ENCODE results near the gene OTUB2.

Gene OTUB2

GRCh38 chr14:94026173-94026888 lies at the start of gene OTUB2:
OTUB2 (plus strand) TSS chr14:94026340; CDS start chr14:94026538, 198 bp downstream.
- no peak within 1 kb of the TSS for H3K9ac ChIP-seq (ENCODE audit: low read length)

DNA sequence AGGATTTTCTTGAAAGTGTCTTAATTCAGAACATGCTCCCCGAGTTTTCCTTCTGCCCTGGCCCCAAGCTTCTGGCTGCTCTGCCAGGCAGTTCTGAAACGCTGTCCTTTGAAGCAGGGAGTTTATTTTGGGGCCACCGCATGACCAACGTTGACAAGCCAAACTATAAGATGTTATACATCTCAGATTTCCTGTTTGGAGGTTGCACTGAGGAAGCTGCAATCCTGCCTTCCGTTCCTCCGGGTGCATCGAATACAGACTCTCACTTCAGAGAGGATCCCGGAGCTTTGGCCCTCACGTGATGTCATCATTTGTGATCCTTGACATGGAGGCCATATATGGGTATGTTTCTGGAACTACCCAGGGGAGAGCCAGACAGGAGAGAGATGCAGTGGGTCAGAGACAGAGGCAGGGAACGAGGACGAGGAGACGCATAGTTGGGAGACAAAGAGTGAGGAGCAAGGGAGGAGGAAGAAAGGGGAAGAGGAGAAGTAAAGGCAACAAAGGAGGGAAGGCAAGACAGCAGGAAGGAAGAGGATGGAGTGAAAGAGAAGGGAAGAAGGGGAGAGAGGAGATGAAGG lies 49.6 kb upstream of the OTUB2 start, which contains the start of gene ASB2:
ASB2 (minus strand) TSS at position 94 of the 581 bp plus-strand sequence. CDS start 12,031 bp downstream, outside the sequence.
- Histone ChIP-seq H3K9ac (ENCODE audit: low read length) (peak within 1 kb of the TSS; percentile 81), H3K27ac (ENCODE audit: low read depth, low read length) (peak within 1 kb of the TSS; percentile 91), H3K36me3 (ENCODE audit: insufficient read depth, low read length) (no peaks in the 10 kb centered on the region), H3K27me3 (ENCODE audit: control insufficient read depth in 1 of 2, insufficient read depth in 2 of 2, low read length in 2 of 2) (no peaks in the 10 kb centered on the region), H3K4me1 (ENCODE audit: insufficient read depth, low read length) (peaks cover 48% of the 10 kb centered on the region), H3K9me3 (ENCODE audit: low read length) (no peaks in the 10 kb centered on the region), H3K4me3 (ENCODE audit: low read depth in 1 of 2, low read length in 2 of 2) (peak within 1 kb of the TSS; percentile 51 to 63)

More at GRCh38 chr14:94026173-94026888, at the start of gene OTUB2:
- Histone ChIP-seq H3K27ac (ENCODE audit: low read depth, low read length) (no peak within 1 kb of the TSS), H3K36me3 (ENCODE audit: insufficient read depth, low read length) (no peaks in the 10 kb centered on the region), H3K4me3 (ENCODE audit: low read depth in 1 of 2, low read length in 2 of 2) (peak within 1 kb of the TSS; percentile 50 to 59), H3K4me1 (ENCODE audit: insufficient read depth, low read length) (peaks cover 6% of the 10 kb centered on the region), H3K27me3 (ENCODE audit: control insufficient read depth in 1 of 2, insufficient read depth in 2 of 2, low read length in 2 of 2) (no peaks in the 10 kb centered on the region), H3K9me3 (ENCODE audit: low read length) (no peaks in the 10 kb centered on the region)

GRCh38 chr14:93977171-93977570 lies 49.0 kb upstream of the OTUB2 start:
- H3K4me1 ChIP-seq (ENCODE audit: insufficient read depth, low read length): peaks cover 52% of the 10 kb centered on the region
- no peaks in the 10 kb centered on the region for H3K36me3 ChIP-seq (ENCODE audit: insufficient read depth, low read length)
- no peaks in the 10 kb centered on the region for H3K27me3 ChIP-seq (ENCODE audit: control insufficient read depth in 1 of 2, insufficient read depth in 2 of 2, low read length in 2 of 2)
- no peaks in the 10 kb centered on the region for H3K9me3 ChIP-seq (ENCODE audit: low read length)
- H3K27ac ChIP-seq (ENCODE audit: low read depth, low read length): peak overlapping the region; percentile 91
- H3K4me3 ChIP-seq (ENCODE audit: low read depth in 1 of 2, low read length in 2 of 2): peak overlapping the region in 1 of 2 donors; percentile 63
- peak overlapping the region; percentile 81 for H3K9ac ChIP-seq (ENCODE audit: low read length)

DNA sequence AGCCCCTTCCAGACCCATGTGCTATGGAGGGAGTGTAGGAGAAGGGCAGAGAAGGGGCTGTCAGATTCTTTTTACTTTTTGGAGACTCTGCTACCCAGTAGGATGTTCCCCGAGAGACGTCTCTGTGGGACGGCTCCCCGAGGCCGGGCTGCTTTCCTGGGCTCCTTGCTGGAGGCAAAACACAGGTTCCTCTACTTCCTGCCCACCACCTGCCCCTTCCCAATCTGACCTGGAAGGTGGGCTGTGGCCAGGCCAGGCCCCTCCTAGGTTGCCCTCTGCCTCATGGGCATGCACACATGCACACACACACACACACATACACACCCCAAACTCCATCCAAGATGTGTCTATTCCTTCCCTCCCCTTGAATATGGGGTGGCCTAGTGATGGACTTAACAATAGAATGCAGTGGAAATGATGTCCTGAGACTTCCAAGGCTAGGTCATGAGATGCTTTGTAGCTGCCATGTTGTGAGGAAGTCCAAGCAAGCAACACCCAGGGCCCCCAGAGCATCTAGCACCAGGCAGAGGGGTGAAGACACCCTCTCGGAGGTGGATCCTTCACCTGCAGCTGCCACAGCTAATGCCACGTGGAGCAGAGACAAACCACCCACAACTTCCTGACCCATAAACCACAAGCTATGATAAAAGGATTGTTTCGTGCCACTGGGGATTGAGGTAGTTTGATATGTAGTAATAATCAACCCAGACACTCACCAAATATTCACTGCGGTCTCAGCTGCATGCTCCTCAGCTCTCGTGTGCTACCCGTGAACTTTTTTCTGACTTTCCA lies 48.2 kb upstream of the OTUB2 start:
- peaks cover 52% of the 10 kb centered on the region for H3K4me1 ChIP-seq (ENCODE audit: insufficient read depth, low read length)
- no peaks in the 10 kb centered on the region for H3K36me3 ChIP-seq (ENCODE audit: insufficient read depth, low read length)
- H3K27me3 ChIP-seq (ENCODE audit: control insufficient read depth in 1 of 2, insufficient read depth in 2 of 2, low read length in 2 of 2): no peaks in the 10 kb centered on the region
- H3K9ac ChIP-seq (ENCODE audit: low read length): peak overlapping the region; percentile 81
- no peaks in the 10 kb centered on the region for H3K9me3 ChIP-seq (ENCODE audit: low read length)
- no peak overlapping the region for H3K4me3 ChIP-seq (ENCODE audit: low read depth in 1 of 2, low read length in 2 of 2)
- H3K27ac ChIP-seq (ENCODE audit: low read depth, low read length): peak overlapping the region; percentile 91

DNA sequence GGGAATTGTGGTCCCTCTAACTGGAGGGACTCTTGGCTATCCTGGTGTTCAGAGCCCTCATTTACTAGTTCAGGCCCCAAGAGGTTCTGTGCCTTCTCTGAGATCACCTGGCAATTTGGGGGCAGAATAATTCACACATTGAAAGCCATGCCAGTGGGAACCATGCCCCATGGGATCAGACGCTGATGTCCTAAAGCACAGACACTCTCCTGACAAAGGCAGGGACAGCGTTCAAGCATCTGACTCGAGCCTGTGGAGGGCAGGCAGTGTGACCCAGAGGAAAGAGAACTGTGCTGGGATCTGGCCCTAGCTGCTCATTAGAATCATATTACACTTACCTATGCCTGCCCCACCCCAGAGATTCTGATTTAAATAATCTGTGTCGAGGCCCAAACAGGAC lies 47.4 kb upstream of the OTUB2 start:
- H3K36me3 ChIP-seq (ENCODE audit: insufficient read depth, low read length): no peaks in the 10 kb centered on the region
- H3K27ac ChIP-seq (ENCODE audit: low read depth, low read length): peak overlapping the region; percentile 91
- no peak overlapping the region for H3K4me3 ChIP-seq (ENCODE audit: low read depth in 1 of 2, low read length in 2 of 2)
- H3K9ac ChIP-seq (ENCODE audit: low read length): no peak overlapping the region
- H3K9me3 ChIP-seq (ENCODE audit: low read length): no peaks in the 10 kb centered on the region
- H3K4me1 ChIP-seq (ENCODE audit: insufficient read depth, low read length): peaks cover 48% of the 10 kb centered on the region
- H3K27me3 ChIP-seq (ENCODE audit: control insufficient read depth in 1 of 2, insufficient read depth in 2 of 2, low read length in 2 of 2): no peaks in the 10 kb centered on the region

DNA sequence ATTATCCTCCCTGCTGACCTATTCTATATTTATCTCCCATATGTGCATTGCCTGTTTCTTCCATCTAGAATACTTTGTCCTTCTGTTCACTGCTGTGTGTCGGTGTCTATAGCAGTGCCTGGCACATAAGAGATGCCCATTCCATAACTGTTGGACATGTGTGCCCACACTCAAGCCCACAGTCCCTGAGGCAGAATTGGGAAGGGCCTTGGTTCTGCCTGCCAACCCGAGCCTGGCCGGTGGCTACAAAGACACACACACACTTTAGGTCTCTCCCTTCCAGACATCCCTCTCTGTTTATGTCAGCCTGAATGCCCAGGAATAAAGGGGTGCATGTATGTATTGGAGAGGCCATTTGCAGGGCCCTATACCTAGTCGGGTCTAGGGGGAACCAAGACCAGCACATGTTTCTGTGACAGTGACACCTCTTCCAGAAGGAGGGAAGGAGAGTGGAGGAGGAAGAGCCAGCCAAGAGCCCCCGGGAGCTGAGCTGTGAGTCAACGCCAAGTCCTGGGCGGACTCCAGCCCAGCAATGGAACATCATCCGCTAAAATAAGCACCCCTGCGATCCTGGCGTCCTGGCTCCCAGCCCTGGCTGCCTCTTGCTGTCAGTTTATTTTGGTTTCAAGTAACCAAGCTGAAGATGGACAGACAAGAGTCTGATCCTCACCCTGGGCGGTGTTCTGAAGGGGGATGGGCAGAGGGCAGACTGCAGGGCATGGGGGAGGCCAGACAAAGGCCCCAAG lies 45.5 kb upstream of the OTUB2 start:
- peak overlapping the region; percentile 94 for H3K27ac ChIP-seq (ENCODE audit: low read depth, low read length)
- H3K27me3 ChIP-seq (ENCODE audit: control insufficient read depth in 1 of 2, insufficient read depth in 2 of 2, low read length in 2 of 2): no peaks in the 10 kb centered on the region
- H3K4me1 ChIP-seq (ENCODE audit: insufficient read depth, low read length): peaks cover 59% of the 10 kb centered on the region
- no peaks in the 10 kb centered on the region for H3K36me3 ChIP-seq (ENCODE audit: insufficient read depth, low read length)
- H3K9ac ChIP-seq (ENCODE audit: low read length): peak overlapping the region; percentile 35
- peak overlapping the region in 1 of 2 donors; percentile 23 for H3K4me3 ChIP-seq (ENCODE audit: low read depth in 1 of 2, low read length in 2 of 2)
- no peaks in the 10 kb centered on the region for H3K9me3 ChIP-seq (ENCODE audit: low read length)

- Histone ChIP-seq H3K4me3 (ENCODE audit: low read depth in 1 of 2, low read length in 2 of 2) (peak overlapping the region in 1 of 2 donors; percentile 23), H3K9ac (ENCODE audit: low read length) (peak overlapping the region; percentile 35), H3K9me3 (ENCODE audit: low read length) (no peaks in the 10 kb centered on the region), H3K36me3 (ENCODE audit: insufficient read depth, low read length) (no peaks in the 10 kb centered on the region), H3K27me3 (ENCODE audit: control insufficient read depth in 1 of 2, insufficient read depth in 2 of 2, low read length in 2 of 2) (no peaks in the 10 kb centered on the region), H3K4me1 (ENCODE audit: insufficient read depth, low read length) (peaks cover 61% of the 10 kb centered on the region), H3K27ac (ENCODE audit: low read depth, low read length) (peak overlapping the region; percentile 94)
Measured at GRCh38 chr14:93981316-93982229, 44.6 kb upstream of the OTUB2 start.

- Histone ChIP-seq H3K4me3 (ENCODE audit: low read depth in 1 of 2, low read length in 2 of 2) (no peak overlapping the region), H3K9ac (ENCODE audit: low read length) (no peak overlapping the region), H3K4me1 (ENCODE audit: insufficient read depth, low read length) (peaks cover 54% of the 10 kb centered on the region), H3K27me3 (ENCODE audit: control insufficient read depth in 1 of 2, insufficient read depth in 2 of 2, low read length in 2 of 2) (no peaks in the 10 kb centered on the region), H3K27ac (ENCODE audit: low read depth, low read length) (peak overlapping the region; percentile 94), H3K36me3 (ENCODE audit: insufficient read depth, low read length) (no peaks in the 10 kb centered on the region), H3K9me3 (ENCODE audit: low read length) (no peaks in the 10 kb centered on the region)
Measured at GRCh38 chr14:93982230-93983007, 43.7 kb upstream of the OTUB2 start.

DNA sequence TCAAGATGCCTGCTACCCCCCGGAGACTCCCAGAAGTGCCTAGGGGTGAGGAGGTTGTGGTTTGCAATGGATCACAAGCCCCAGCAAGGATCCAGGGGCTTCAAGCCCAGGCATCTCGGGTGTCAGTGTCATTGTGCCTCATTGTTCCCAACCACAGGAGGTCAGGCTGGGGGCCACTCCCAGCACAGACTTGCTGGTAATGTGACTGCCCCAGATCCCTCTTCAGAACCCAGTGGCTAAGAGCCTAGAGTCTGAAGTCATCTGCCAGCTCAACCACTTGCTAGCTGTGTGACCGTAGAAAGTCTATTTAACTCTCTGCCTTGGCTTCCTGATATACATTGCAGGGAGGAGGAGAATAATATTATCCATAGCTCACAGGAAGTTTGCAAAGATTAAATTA lies 42.1 kb upstream of the OTUB2 start:
- Histone ChIP-seq H3K9ac (ENCODE audit: low read length) (no peak overlapping the region), H3K4me1 (ENCODE audit: insufficient read depth, low read length) (peaks cover 44% of the 10 kb centered on the region), H3K9me3 (ENCODE audit: low read length) (no peaks in the 10 kb centered on the region), H3K27me3 (ENCODE audit: control insufficient read depth in 1 of 2, insufficient read depth in 2 of 2, low read length in 2 of 2) (no peaks in the 10 kb centered on the region), H3K36me3 (ENCODE audit: insufficient read depth, low read length) (no peaks in the 10 kb centered on the region), H3K27ac (ENCODE audit: low read depth, low read length) (no peak overlapping the region), H3K4me3 (ENCODE audit: low read depth in 1 of 2, low read length in 2 of 2) (no peak overlapping the region)

DNA sequence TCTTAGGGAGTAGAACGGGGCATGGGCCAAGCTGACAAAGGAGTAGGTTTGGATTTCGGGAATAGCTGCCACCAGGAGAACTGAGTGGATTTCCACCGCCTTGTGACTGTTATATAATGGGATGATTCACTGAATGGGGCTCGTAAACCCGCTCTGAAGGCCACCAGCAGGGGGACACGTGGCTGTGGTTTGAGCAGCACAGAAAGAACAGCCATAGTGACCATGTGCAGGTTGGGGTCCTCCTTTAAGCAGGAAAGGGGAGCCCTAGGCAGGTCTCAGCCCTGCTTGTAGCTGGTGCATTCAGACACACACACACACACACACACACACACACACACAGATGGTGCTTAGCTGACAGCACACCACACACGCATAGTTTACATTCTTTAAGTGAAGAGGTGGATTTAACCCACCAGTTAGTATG lies 41.1 kb upstream of the OTUB2 start:
- Histone ChIP-seq H3K27ac (ENCODE audit: low read depth, low read length) (peak overlapping the region; percentile 26), H3K36me3 (ENCODE audit: insufficient read depth, low read length) (no peaks in the 10 kb centered on the region), H3K27me3 (ENCODE audit: control insufficient read depth in 1 of 2, insufficient read depth in 2 of 2, low read length in 2 of 2) (no peaks in the 10 kb centered on the region), H3K4me3 (ENCODE audit: low read depth in 1 of 2, low read length in 2 of 2) (no peak overlapping the region), H3K9me3 (ENCODE audit: low read length) (no peaks in the 10 kb centered on the region), H3K4me1 (ENCODE audit: insufficient read depth, low read length) (peaks cover 43% of the 10 kb centered on the region), H3K9ac (ENCODE audit: low read length) (no peak overlapping the region)
